Activated CD8-positive, alpha-beta T cell treated with anti-CD3 and anti-CD28 coated beads, Interleukin-2, amount 10 ng/mL, durations not matched to agents 7 days and 5 days (primary cell): ENCODE results near the gene TAOK3. TPM values are rescaled to one million over a fixed set of nuclear protein-coding genes. Genes with fewer than 3 reads are reported as not detected.

ENCODE experiments used
- ATAC-seq: fragments of 150-1000 bp; cut with Tn5 transposase; one replicate; pipeline ENCODE4 v1.10.0; 2021; ENCODE audit warnings: moderate library complexity
- CTCF ChIA-PET: fragments of 350-600 bp; sonication (Branson Sonifier 250); formaldehyde crosslinking; loops from one replicate; lab custom pipeline; 2021; ENCODE audit warnings: antibody characterized with exemption; lab: Charles Lee
- POLR2A ChIA-PET: fragments of 350-600 bp; sonication (Branson Sonifier 250); formaldehyde crosslinking; loops from one replicate; lab custom pipeline; 2021; ENCODE audit warnings: antibody characterized with exemption; lab: Charles Lee
- DNase-seq: peaks from one replicate; pipeline ENCODE4 v3.0.0-alpha.2; 2020
- H3K27ac Mint-ChIP-seq: one replicate; pipeline ENCODE4 v1.8.0; 2021; ENCODE audit warnings: mild to moderate bottlenecking, mixed read lengths
- H3K27me3 Mint-ChIP-seq: one replicate; pipeline ENCODE4 v1.8.0; 2021; ENCODE audit warnings: low read depth, mixed read lengths
- H3K36me3 Mint-ChIP-seq: one replicate; pipeline ENCODE4 v1.8.0; 2021; ENCODE audit warnings: low read depth, mixed read lengths
- H3K4me1 Mint-ChIP-seq: one replicate; pipeline ENCODE4 v1.8.0; 2021; ENCODE audit warnings: low read depth, mixed read lengths
- H3K4me3 Mint-ChIP-seq: one replicate; pipeline ENCODE4 v1.8.0; 2021; ENCODE audit warnings: mild to moderate bottlenecking, mixed read lengths
- H3K9me3 Mint-ChIP-seq: one replicate; pipeline ENCODE4 v1.8.0; 2022; ENCODE audit warnings: mixed read lengths; ENCODE audit not compliant: insufficient read depth
- total RNA-seq, 2 experiments: library from RNA; stranded (reverse); gene quantifications; one replicate each; pipeline ENCODE4 v1.2.3, GENCODE V29; 2021

Gene TAOK3
- total RNA-seq, 2 experiments from 2014 or later, result 57.1 to 61.4 TPM

DNA sequence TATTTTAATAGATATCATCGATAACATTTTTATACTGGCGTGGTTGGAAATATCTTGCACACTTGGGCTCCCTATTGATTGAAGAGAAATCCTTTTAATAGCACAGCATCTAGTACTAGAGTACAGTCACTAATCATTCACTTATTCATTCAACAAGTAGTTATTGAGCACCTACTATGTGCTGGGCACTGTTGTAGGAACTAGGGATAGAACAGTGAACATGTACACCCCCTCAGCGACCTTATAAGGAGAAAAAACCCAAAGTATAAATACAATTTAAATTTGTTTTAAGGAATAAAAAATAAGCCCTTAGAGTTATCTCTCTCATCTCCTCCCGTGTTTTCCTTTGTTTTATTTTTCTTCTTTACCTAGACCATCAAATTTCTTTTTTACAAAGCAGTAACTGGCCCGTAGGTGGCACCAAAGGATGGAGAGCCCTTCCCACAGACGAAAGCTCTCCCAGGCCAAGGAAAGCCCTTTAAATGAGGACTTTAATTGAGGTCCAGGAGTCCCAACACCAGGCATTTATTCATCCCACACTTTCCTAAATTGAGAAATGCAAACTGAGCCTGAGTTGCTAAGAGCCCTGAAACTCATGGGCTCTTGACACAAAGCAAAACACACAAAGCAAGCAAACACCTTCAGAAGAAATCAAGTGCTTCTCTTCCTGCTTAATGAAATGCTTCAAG is 207.8 kb downstream of the TAOK3 start:
- Mint-ChIP-seq H3K9me3 (no peaks in the 10 kb centered on the region), H3K4me3 (no peak overlapping the region), H3K27me3 (no peaks in the 10 kb centered on the region), H3K36me3 (peaks cover 53% of the 10 kb centered on the region), H3K27ac (no peak overlapping the region), H3K4me1 (peaks cover 2% of the 10 kb centered on the region)
- CTCF ChIA-PET, result interaction anchor here (0.9 to 5.7 kb wide), 8 partner anchors 10 to 307 kb away, joined by 3 to 33 read pairs (median 4); partner anchors contain the start of gene SUDS3
- POLR2A ChIA-PET, result no interaction called here
- DNase-seq, result no peak
- ATAC-seq, result no peak

- ATAC-seq (no peak), DNase-seq (no peak)
- ChIA-PET CTCF (interaction anchor here (0.9 to 1.3 kb wide), 3 partner anchors 22 to 216 kb away, joined by 3 to 4 read pairs (median 4); partner anchors contain the start of gene SUDS3), POLR2A (no interaction called here)
- peaks cover 30% of the 10 kb centered on the region for H3K36me3 Mint-ChIP-seq
- no peak overlapping the region for H3K27ac Mint-ChIP-seq
- H3K9me3 Mint-ChIP-seq, result no peaks in the 10 kb centered on the region
- H3K4me3 Mint-ChIP-seq, result no peak overlapping the region
- H3K4me1 Mint-ChIP-seq, result no peaks in the 10 kb centered on the region
- H3K27me3 Mint-ChIP-seq, result no peaks in the 10 kb centered on the region
Measured at GRCh38 chr12:118160536-118160935, 212.2 kb downstream of the TAOK3 start.

DNA sequence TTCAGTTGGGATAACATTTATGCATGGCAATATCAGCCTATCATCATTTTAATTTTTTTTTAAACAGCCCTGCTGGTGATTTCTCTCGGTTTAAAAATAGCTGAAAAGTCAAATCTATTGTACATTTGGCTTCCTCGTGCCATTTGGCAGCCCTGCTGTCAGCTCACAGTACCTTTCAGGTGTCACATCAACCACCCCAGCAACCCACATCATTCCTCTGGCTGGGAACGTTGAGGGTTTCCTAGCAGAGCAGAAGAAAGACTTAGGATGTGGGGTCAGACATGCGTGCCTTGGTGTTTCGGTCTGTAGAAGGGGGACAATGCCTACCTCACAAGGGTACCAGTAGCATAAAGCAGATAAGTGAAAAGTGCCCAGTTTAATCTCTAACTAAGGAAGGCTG is 221.0 kb downstream of the TAOK3 start:
- POLR2A ChIA-PET, result no interaction called here
- no peaks in the 10 kb centered on the region for H3K9me3 Mint-ChIP-seq
- H3K4me1 Mint-ChIP-seq, result no peaks in the 10 kb centered on the region
- H3K4me3 Mint-ChIP-seq, result no peak overlapping the region
- H3K27ac Mint-ChIP-seq, result no peak overlapping the region
- H3K36me3 Mint-ChIP-seq, result peaks cover 29% of the 10 kb centered on the region
- CTCF ChIA-PET, result no interaction called here
- no peaks in the 10 kb centered on the region for H3K27me3 Mint-ChIP-seq
- DNase-seq, result no peak
- ATAC-seq, result no peak

- DNase-seq (no peak), ATAC-seq (no peak)
- Mint-ChIP-seq H3K36me3 (peaks cover 33% of the 10 kb centered on the region), H3K4me3 (no peak overlapping the region), H3K27me3 (no peaks in the 10 kb centered on the region), H3K9me3 (no peaks in the 10 kb centered on the region), H3K4me1 (no peaks in the 10 kb centered on the region), H3K27ac (no peak overlapping the region)
- CTCF ChIA-PET, result no interaction called here
- POLR2A ChIA-PET, result no interaction called here
Measured at GRCh38 chr12:118150625-118151024, 222.1 kb downstream of the TAOK3 start.

- POLR2A ChIA-PET, result no interaction called here
- CTCF ChIA-PET, result interaction anchor here (1.1 kb wide), 2 partner anchors 9 to 12 kb away, joined by 3 read pairs; partner anchors contain the start of gene PEBP1
- peaks cover 50% of the 10 kb centered on the region for H3K36me3 Mint-ChIP-seq
- H3K4me1 Mint-ChIP-seq, result no peaks in the 10 kb centered on the region
- no peak overlapping the region for H3K27ac Mint-ChIP-seq
- ATAC-seq (no peak), DNase-seq (no peak)
- H3K4me3 Mint-ChIP-seq, result no peak overlapping the region
- H3K9me3 Mint-ChIP-seq, result no peaks in the 10 kb centered on the region
- no peaks in the 10 kb centered on the region for H3K27me3 Mint-ChIP-seq
Measured at GRCh38 chr12:118148287-118148686, 224.4 kb downstream of the TAOK3 start.

- ChIA-PET POLR2A (no interaction called here), CTCF (no interaction called here)
- Mint-ChIP-seq H3K4me3 (no peak overlapping the region), H3K36me3 (peaks cover 53% of the 10 kb centered on the region), H3K27ac (no peak overlapping the region), H3K9me3 (no peaks in the 10 kb centered on the region), H3K4me1 (peaks cover 3% of the 10 kb centered on the region), H3K27me3 (no peaks in the 10 kb centered on the region)
- DNase-seq (no peak), ATAC-seq (no peak)
Measured at GRCh38 chr12:118145798-118146156, 226.9 kb downstream of the TAOK3 start.

GRCh38 chr12:118145113-118145797 is 227.5 kb downstream of the TAOK3 start:
- ChIA-PET POLR2A (no interaction called here), CTCF (no interaction called here)
- ATAC-seq (no peak), DNase-seq (no peak)
- Mint-ChIP-seq H3K27me3 (no peaks in the 10 kb centered on the region), H3K27ac (peak overlapping the region; percentile 32), H3K36me3 (peaks cover 55% of the 10 kb centered on the region), H3K4me3 (no peak overlapping the region), H3K9me3 (no peaks in the 10 kb centered on the region), H3K4me1 (peaks cover 3% of the 10 kb centered on the region)

GRCh38 chr12:118144499-118144898 is 228.2 kb downstream of the TAOK3 start:
- POLR2A ChIA-PET, result no interaction called here
- peaks cover 3% of the 10 kb centered on the region for H3K4me1 Mint-ChIP-seq
- DNase-seq, result no peak
- H3K4me3 Mint-ChIP-seq, result no peak overlapping the region
- H3K36me3 Mint-ChIP-seq, result peaks cover 59% of the 10 kb centered on the region
- H3K27me3 Mint-ChIP-seq, result no peaks in the 10 kb centered on the region
- no peaks in the 10 kb centered on the region for H3K9me3 Mint-ChIP-seq
- CTCF ChIA-PET, result no interaction called here
- H3K27ac Mint-ChIP-seq, result no peak overlapping the region
- no peak for ATAC-seq

GRCh38 chr12:118140825-118141224 is 231.9 kb downstream of the TAOK3 start:
- POLR2A ChIA-PET, result no interaction called here

DNA sequence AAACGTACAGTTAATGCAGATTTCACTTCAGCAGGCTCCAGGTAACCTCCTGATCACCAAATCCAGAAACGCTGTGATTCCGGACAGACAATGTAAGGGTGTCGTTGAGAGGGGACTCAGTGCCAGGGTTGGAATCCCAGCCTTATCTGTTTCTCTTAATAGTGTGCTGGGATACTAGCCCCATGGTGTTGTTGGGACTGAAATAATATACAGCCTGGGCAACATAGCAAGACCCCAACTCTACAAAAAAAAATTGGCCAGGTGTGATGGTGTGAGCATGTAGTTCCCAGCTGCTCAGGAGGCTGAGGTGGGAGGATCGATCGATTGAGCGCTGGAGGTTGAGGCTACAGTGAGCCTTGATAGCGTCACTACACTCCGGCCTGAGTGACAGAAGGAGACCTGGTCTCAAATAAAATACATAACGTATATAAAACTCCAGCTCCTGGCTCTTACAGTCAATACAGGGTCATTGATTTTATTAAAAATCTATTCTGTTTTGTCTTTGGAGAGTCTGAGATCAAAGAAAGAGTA is 235.5 kb downstream of the TAOK3 start:
- CTCF ChIA-PET, result interaction anchor here (1.6 to 2.8 kb wide), 4 partner anchors 16 to 239 kb away, joined by 5 to 17 read pairs (median 6); partner anchors contain the start of gene SUDS3
- peak overlapping the region; percentile 94 for H3K4me3 Mint-ChIP-seq
- ATAC-seq, result no peak
- H3K9me3 Mint-ChIP-seq, result no peaks in the 10 kb centered on the region
- peaks cover 24% of the 10 kb centered on the region for H3K4me1 Mint-ChIP-seq
- DNase-seq, result no peak
- no peaks in the 10 kb centered on the region for H3K27me3 Mint-ChIP-seq
- peaks cover 32% of the 10 kb centered on the region for H3K36me3 Mint-ChIP-seq
- peak overlapping the region; percentile 72 for H3K27ac Mint-ChIP-seq
- POLR2A ChIA-PET, result interaction anchor here (0.7 to 1.6 kb wide), 2 partner anchors 75 to 262 kb away, joined by 3 to 4 read pairs; no protein-coding TSS in a partner anchor

More at GRCh38 chr12:118140825-118141224, 231.9 kb downstream of the TAOK3 start:
- ATAC-seq (no peak), DNase-seq (no peak)
- Mint-ChIP-seq H3K9me3 (no peaks in the 10 kb centered on the region), H3K36me3 (peaks cover 55% of the 10 kb centered on the region), H3K4me3 (no peak overlapping the region), H3K27me3 (no peaks in the 10 kb centered on the region), H3K4me1 (peaks cover 22% of the 10 kb centered on the region), H3K27ac (peak overlapping the region; percentile 20)
- CTCF ChIA-PET, result interaction anchor here (1.1 to 1.6 kb wide), 3 partner anchors 19 to 235 kb away, joined by 3 to 7 read pairs (median 5); partner anchors contain the start of gene SUDS3

- CTCF ChIA-PET, result interaction anchor here (0.7 to 2.8 kb wide), 6 partner anchors 16 to 240 kb away, joined by 3 to 17 read pairs (median 5); partner anchors contain the start of gene SUDS3
- peak overlapping the region; percentile 72 for H3K27ac Mint-ChIP-seq
- ATAC-seq, result peak; percentile 24
Measured at GRCh38 chr12:118136559-118137003, 236.1 kb downstream of the TAOK3 start.

More at GRCh38 chr12:118136559-118137003, 236.1 kb downstream of the TAOK3 start:
- POLR2A ChIA-PET, result interaction anchor here (0.7 to 1.7 kb wide), 5 partner anchors 12 to 262 kb away, joined by 3 to 8 read pairs (median 4); partner anchors contain the start of gene SUDS3
- Mint-ChIP-seq H3K9me3 (no peaks in the 10 kb centered on the region), H3K4me3 (peak overlapping the region; percentile 94), H3K36me3 (peaks cover 29% of the 10 kb centered on the region), H3K27me3 (no peaks in the 10 kb centered on the region), H3K4me1 (peaks cover 28% of the 10 kb centered on the region)
- peak; percentile 50 for DNase-seq
